K562 (cell line): ENCODE measurements around the gene MAP7D1. TPM values are rescaled to one million over a fixed set of nuclear protein-coding genes. Genes with fewer than 3 reads are reported as not detected.

Experiments
- E2F3 ChIP-seq: fragments of 250-450 bp; sonication (Bioruptor Pico); IDR thresholded peaks from 2 replicates; pipeline ENCODE4 v1.4.0; 2020; ENCODE audit warnings: mild to moderate bottlenecking
- ETS2 ChIP-seq: IDR thresholded peaks from 2 replicates; pipeline ENCODE4 v1.6.1; 2016; ENCODE audit warnings: borderline replicate concordance, missing genetic modification characterization, mild to moderate bottlenecking, moderate library complexity, missing compliant biosample characterization; ENCODE audit not compliant: poor library complexity, severe bottlenecking
- FOXJ2 ChIP-seq: fragments of 200-800 bp; sonication (Bioruptor generic); IDR thresholded peaks from 2 replicates; pipeline ENCODE4 v1.6.1; 2016; ENCODE audit warnings: missing genetic modification characterization, missing compliant biosample characterization
- HNRNPH1 ChIP-seq: fragments of 200-400 bp; formaldehyde crosslinking; optimal IDR thresholded peaks from 2 replicates; pipeline ENCODE3; 2017; ENCODE audit warnings: low read depth, mild to moderate bottlenecking, low read length, moderate library complexity
- JUND ChIP-seq, 2 experiments: IDR thresholded peaks; 2 replicates in 1 of 2; 3 replicates in 1 of 2; pipeline ENCODE4 v1.6.1; 2011; ENCODE audit warnings: borderline replicate concordance in 2 of 2, low read depth in 2 of 2, low read length in 2 of 2, improper control_type of control experiment in 1 of 2, missing biosample characterization in 1 of 2, missing genetic modification characterization in 1 of 2, missing genetic modification reagents in 1 of 2
- RAD21 ChIP-seq, 2 experiments: fragments of 250-450 bp in 1 of 2; fragments of 450-650 bp in 1 of 2; sonication (Bioruptor Pico) in 1 of 2; formaldehyde crosslinking in 1 of 2; IDR thresholded peaks in 1 of 2; conservative IDR thresholded peaks in 1 of 2; 2 replicates each; pipeline versions ENCODE4 v1.4.0 to v1.8.0; 2020 to 2022; ENCODE audit warnings: mild to moderate bottlenecking in 2 of 2, moderate library complexity in 1 of 2
- REST ChIP-seq, 2 experiments: fragments of 450-650 bp; formaldehyde crosslinking in 1 of 2; IDR thresholded peaks; 2 replicates each; pipeline versions ENCODE4 v1.4.0 to v1.6.1; 2014 to 2020; ENCODE audit warnings: mild to moderate bottlenecking in 2 of 2, borderline replicate concordance in 1 of 2, low read depth in 1 of 2
- TSHZ1 ChIP-seq: fragments of 250-450 bp; sonication (Bioruptor Pico); IDR thresholded peaks from 2 replicates; pipeline ENCODE4 v1.4.0; 2020; ENCODE audit warnings: mild to moderate bottlenecking, moderate library complexity
- ZKSCAN1 ChIP-seq: fragments of 150-350 bp; IDR thresholded peaks from 2 replicates; pipeline ENCODE4 v1.6.1; 2016; ENCODE audit warnings: low read depth, low read length
- ZNF778 ChIP-seq: fragments of 450-650 bp; formaldehyde crosslinking; IDR thresholded peaks from 2 replicates; pipeline ENCODE4 v1.4.0; 2020; ENCODE audit warnings: mild to moderate bottlenecking, moderate library complexity
- polyA plus RNA-seq, 8 experiments: library from polyadenylated mRNA; depleted of rRNA in 4 of 8; stranded (reverse) in 5 of 8; unstranded in 3 of 8; fragments of >200 nt; fragmentation: Nextera tagmentation in 2 of 8; fragmentation: Illumina TruSeq in 1 of 8; extraction: Ambion mirVana in 2 of 8; extraction: Trizol in 1 of 8; gene quantifications; 2 replicates each; pipeline versions ENCODE4 v1.2.1 to v1.2.3, GENCODE V29; 2011 to 2014; ENCODE audit warnings: inconsistent platforms in 1 of 8, missing spikeins in 1 of 8
- total RNA-seq, 7 experiments: library from RNA; depleted of rRNA in 6 of 7; stranded (reverse); fragments of >200 nt in 6 of 7; fragmentation: Illumina TruSeq in 2 of 7; extraction: Trizol in 2 of 7; gene quantifications; 2 replicates each; pipeline versions ENCODE4 v1.2.1 to v1.2.3, GENCODE V29; 2011 to 2021; ENCODE audit warnings: low replicate concordance in 1 of 7
- TF ChIP-seq, protein P1 (sequence below), 3 experiments: IDR thresholded peaks in 2 of 3; conservative IDR thresholded peaks in 1 of 3; 2 replicates each; pipeline ENCODE4 v1.5.1; 2011 to 2012; ENCODE audit warnings: low read length in 3 of 3, mild to moderate bottlenecking in 3 of 3, control low read depth in 2 of 3, improper control_type of control experiment in 1 of 3, inconsistent platforms in 1 of 3, low read depth in 1 of 3, mixed read lengths in 1 of 3, moderate library complexity in 1 of 3; ENCODE audit not compliant: insufficient read depth in 2 of 3

Gene MAP7D1
- total and polyA plus RNA-seq, 9 of the 15 experiments (the other 6 are each of a cell fraction or from before 2014, with no cell fraction given) = 3.6 to 108 (median 34.5) TPM

GRCh38 chr1:36149237-36149972, 6.6 kb upstream of the MAP7D1 start, which contains the start of gene TRAPPC3 (continued):
- TF ChIP-seq REST (IDR thresholded peaks at IDR 0.05; ENCODE audit: borderline replicate concordance) = peak; percentile 96
- TF ChIP-seq REST (CRISPR knock-in tag; IDR thresholded peaks at IDR 0.05; ENCODE audit: low read depth) = peak; percentile 26; the same call in 1 of the 2 replicates
- TF ChIP-seq FOXJ2 (tag) = peak; percentile 75
- no peak for TF ChIP-seq TSHZ1
- TF ChIP-seq JUND (IDR thresholded peaks at IDR 0.05; ENCODE audit: borderline replicate concordance, low read depth, low read length) = peak; percentile 85; the same call in 1 of the 2 replicates
- peak; percentile 72; the same call in 1 of the 3 replicates for TF ChIP-seq JUND (tag; IDR thresholded peaks at IDR 0.05; ENCODE audit: borderline replicate concordance, low read depth, low read length)
- TF ChIP-seq HNRNPH1 = no peak
- peak; percentile 98 for TF ChIP-seq ZKSCAN1
- no peak for TF ChIP-seq ETS2 (tag)
- peak; percentile 81 for TF ChIP-seq E2F3 (CRISPR knock-in tag)
- TF ChIP-seq, protein P1, sequence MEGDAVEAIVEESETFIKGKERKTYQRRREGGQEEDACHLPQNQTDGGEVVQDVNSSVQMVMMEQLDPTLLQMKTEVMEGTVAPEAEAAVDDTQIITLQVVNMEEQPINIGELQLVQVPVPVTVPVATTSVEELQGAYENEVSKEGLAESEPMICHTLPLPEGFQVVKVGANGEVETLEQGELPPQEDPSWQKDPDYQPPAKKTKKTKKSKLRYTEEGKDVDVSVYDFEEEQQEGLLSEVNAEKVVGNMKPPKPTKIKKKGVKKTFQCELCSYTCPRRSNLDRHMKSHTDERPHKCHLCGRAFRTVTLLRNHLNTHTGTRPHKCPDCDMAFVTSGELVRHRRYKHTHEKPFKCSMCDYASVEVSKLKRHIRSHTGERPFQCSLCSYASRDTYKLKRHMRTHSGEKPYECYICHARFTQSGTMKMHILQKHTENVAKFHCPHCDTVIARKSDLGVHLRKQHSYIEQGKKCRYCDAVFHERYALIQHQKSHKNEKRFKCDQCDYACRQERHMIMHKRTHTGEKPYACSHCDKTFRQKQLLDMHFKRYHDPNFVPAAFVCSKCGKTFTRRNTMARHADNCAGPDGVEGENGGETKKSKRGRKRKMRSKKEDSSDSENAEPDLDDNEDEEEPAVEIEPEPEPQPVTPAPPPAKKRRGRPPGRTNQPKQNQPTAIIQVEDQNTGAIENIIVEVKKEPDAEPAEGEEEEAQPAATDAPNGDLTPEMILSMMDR (IDR thresholded peaks at IDR 0.05 in 2 of 3, conservative IDR thresholded peaks at IDR 0.05 in 1 of 3; ENCODE audit: insufficient read depth in 2 of 3, low read depth in 1 of 3, low read length in 3 of 3) = peak; percentile 97 to 99 (median 99)
- no peak for TF ChIP-seq ZNF778 (CRISPR knock-in tag)
- TF ChIP-seq RAD21 (CRISPR knock-in tag; conservative IDR thresholded peaks at IDR 0.05 in 1 of 2, IDR thresholded peaks at IDR 0.05 in 1 of 2) = peak; percentile 99 to 100
